Activated CD8-positive, alpha-beta memory T cell treated with anti-CD3 and anti-CD28 coated beads, Interleukin-2, amount 10 ng/mL, durations not matched to agents 7 days and 5 days (primary cell): ENCODE data around the gene SLC52A1. TPM values are rescaled to one million over a fixed set of nuclear protein-coding genes. Genes with fewer than 3 reads are reported as not detected.
A peak's percentile ranks its signal among the peaks of the same experiment; 100 is the strongest.

ENCODE experiments used
- ATAC-seq: fragments of 150-1000 bp; cut with Tn5 transposase; one replicate; pipeline ENCODE4 v1.10.0; 2021; ENCODE audit warnings: moderate library complexity
- CTCF ChIA-PET: fragments of 350-600 bp; sonication (Branson Sonifier 250); formaldehyde crosslinking; loops from one replicate; lab custom pipeline; 2021; ENCODE audit warnings: antibody characterized with exemption; lab: Charles Lee
- DNase-seq: peaks from one replicate; pipeline ENCODE4 v3.0.0-alpha.2; 2020
- H3K27ac Mint-ChIP-seq: one replicate; pipeline ENCODE4 v1.8.0; 2021; ENCODE audit warnings: mild to moderate bottlenecking, mixed read lengths
- H3K27me3 Mint-ChIP-seq: one replicate; pipeline ENCODE4 v1.8.0; 2021; ENCODE audit warnings: mixed read lengths
- H3K36me3 Mint-ChIP-seq: one replicate; pipeline ENCODE4 v1.8.0; 2021; ENCODE audit warnings: mild to moderate bottlenecking, mixed read lengths
- H3K4me1 Mint-ChIP-seq: one replicate; pipeline ENCODE4 v1.8.0; 2021; ENCODE audit warnings: mixed read lengths
- H3K4me3 Mint-ChIP-seq: one replicate; pipeline ENCODE4 v1.8.0; 2021; ENCODE audit warnings: mild to moderate bottlenecking, moderate library complexity, mixed read lengths
- H3K9me3 Mint-ChIP-seq: one replicate; pipeline ENCODE4 v1.8.0; 2022; ENCODE audit warnings: low read depth, mixed read lengths
- total RNA-seq, 2 experiments: library from RNA; stranded (reverse); gene quantifications; one replicate each; pipeline ENCODE4 v1.2.3, GENCODE V29; 2021

SLC52A1 gene
- total RNA-seq, 2 experiments from 2014 or later: 0.84 to 2.2 TPM

GRCh38 chr17:5024604-5025003, 10.6 kb downstream of the SLC52A1 start:
- no peak for DNase-seq
- Mint-ChIP-seq H3K36me3 (peaks cover 4% of the 10 kb centered on the region), H3K4me1 (peaks cover 5% of the 10 kb centered on the region), H3K27ac (peak overlapping the region; percentile 18), H3K4me3 (no peak overlapping the region), H3K27me3 (no peaks in the 10 kb centered on the region), H3K9me3 (no peaks in the 10 kb centered on the region)
- ATAC-seq: no peak
- CTCF ChIA-PET: no interaction called here

- CTCF ChIA-PET: interaction anchor here (0.9 to 1.3 kb wide), 2 partner anchors 100 to 115 kb away, joined by 4 to 5 read pairs; no protein-coding TSS in a partner anchor
- H3K27ac Mint-ChIP-seq: no peak overlapping the region
- peaks cover 13% of the 10 kb centered on the region for H3K4me1 Mint-ChIP-seq
- H3K36me3 Mint-ChIP-seq: peaks cover 4% of the 10 kb centered on the region
- H3K27me3 Mint-ChIP-seq: no peaks in the 10 kb centered on the region
- no peaks in the 10 kb centered on the region for H3K9me3 Mint-ChIP-seq
- no peak overlapping the region for H3K4me3 Mint-ChIP-seq
- DNase-seq (no peak), ATAC-seq (no peak)
Observed at GRCh38 chr17:5023588-5024147, 11.6 kb downstream of the SLC52A1 start.

GRCh38 chr17:5022171-5022711, 13.0 kb downstream of the SLC52A1 start:
- no peaks in the 10 kb centered on the region for H3K9me3 Mint-ChIP-seq
- H3K27me3 Mint-ChIP-seq: no peaks in the 10 kb centered on the region

GRCh38 chr17:5020502-5021023, 14.7 kb downstream of the SLC52A1 start:
- Mint-ChIP-seq H3K4me1 (peaks cover 17% of the 10 kb centered on the region), H3K9me3 (no peaks in the 10 kb centered on the region), H3K4me3 (no peak overlapping the region), H3K27me3 (no peaks in the 10 kb centered on the region), H3K36me3 (peaks cover 8% of the 10 kb centered on the region), H3K27ac (no peak overlapping the region)
- no peak for ATAC-seq
- CTCF ChIA-PET: interaction anchor here (1.3 to 3.9 kb wide), 5 partner anchors 10 to 73 kb away, joined by 3 to 23 read pairs (median 5); partner anchors contain the start of genes CAMTA2 and INCA1
- no peak for DNase-seq

More at GRCh38 chr17:5022171-5022711, 13.0 kb downstream of the SLC52A1 start:
- Mint-ChIP-seq H3K36me3 (peaks cover 4% of the 10 kb centered on the region), H3K4me1 (peaks cover 15% of the 10 kb centered on the region), H3K4me3 (no peak overlapping the region), H3K27ac (no peak overlapping the region)
- DNase-seq: no peak
- no peak for ATAC-seq
- CTCF ChIA-PET: interaction anchor here (1.2 kb wide), 1 partner anchor 8 kb away, joined by 3 read pairs; no protein-coding TSS in a partner anchor

- H3K9me3 Mint-ChIP-seq: no peaks in the 10 kb centered on the region
- H3K27me3 Mint-ChIP-seq: no peaks in the 10 kb centered on the region
- CTCF ChIA-PET: interaction anchor here (0.6 to 3.9 kb wide), 12 partner anchors 11 to 127 kb away, joined by 3 to 23 read pairs (median 3); partner anchors contain the start of genes CAMTA2, CHRNE, INCA1 and SPAG7
- H3K4me3 Mint-ChIP-seq: no peak overlapping the region
- peaks cover 10% of the 10 kb centered on the region for H3K36me3 Mint-ChIP-seq
- peak overlapping the region; percentile 68 for H3K27ac Mint-ChIP-seq
- ATAC-seq (peak; percentile 86), DNase-seq (peak; percentile 67)
- H3K4me1 Mint-ChIP-seq: peaks cover 17% of the 10 kb centered on the region
Observed at GRCh38 chr17:5019475-5019956, 15.7 kb downstream of the SLC52A1 start.

GRCh38 chr17:5014357-5014756, 20.9 kb downstream of the SLC52A1 start:
- no peak overlapping the region for H3K4me3 Mint-ChIP-seq
- ATAC-seq: no peak
- H3K9me3 Mint-ChIP-seq: no peaks in the 10 kb centered on the region
- H3K27me3 Mint-ChIP-seq: no peaks in the 10 kb centered on the region
- DNase-seq: no peak
- H3K27ac Mint-ChIP-seq: no peak overlapping the region
- peaks cover 21% of the 10 kb centered on the region for H3K36me3 Mint-ChIP-seq
- H3K4me1 Mint-ChIP-seq: peaks cover 30% of the 10 kb centered on the region
- CTCF ChIA-PET: no interaction called here

GRCh38 chr17:5011928-5012327, 23.3 kb downstream of the SLC52A1 start:
- peak overlapping the region; percentile 69 for H3K27ac Mint-ChIP-seq
- H3K9me3 Mint-ChIP-seq: no peaks in the 10 kb centered on the region
- DNase-seq: peak; percentile 80
- peaks cover 36% of the 10 kb centered on the region for H3K36me3 Mint-ChIP-seq
- ATAC-seq: peak; percentile 86
- no peak overlapping the region for H3K4me3 Mint-ChIP-seq
- no peaks in the 10 kb centered on the region for H3K27me3 Mint-ChIP-seq
- H3K4me1 Mint-ChIP-seq: peaks cover 21% of the 10 kb centered on the region
- CTCF ChIA-PET: interaction anchor here (1.6 to 1.9 kb wide), 3 partner anchors 21 to 31 kb away, joined by 3 to 5 read pairs (median 4); no protein-coding TSS in a partner anchor

GRCh38 chr17:5003214-5003867, 31.9 kb downstream of the SLC52A1 start:
- peaks cover 31% of the 10 kb centered on the region for H3K36me3 Mint-ChIP-seq
- H3K27me3 Mint-ChIP-seq: no peaks in the 10 kb centered on the region
- H3K9me3 Mint-ChIP-seq: no peaks in the 10 kb centered on the region
- no peak overlapping the region for H3K4me3 Mint-ChIP-seq
- H3K27ac Mint-ChIP-seq: no peak overlapping the region
- CTCF ChIA-PET: no interaction called here
- DNase-seq (no peak), ATAC-seq (no peak)
- H3K4me1 Mint-ChIP-seq: peaks cover 10% of the 10 kb centered on the region

GRCh38 chr17:5002121-5002788, 33.0 kb downstream of the SLC52A1 start:
- H3K27ac Mint-ChIP-seq: no peak overlapping the region
- no peak for ATAC-seq
- H3K36me3 Mint-ChIP-seq: peaks cover 22% of the 10 kb centered on the region
- H3K4me3 Mint-ChIP-seq: no peak overlapping the region
- H3K9me3 Mint-ChIP-seq: no peaks in the 10 kb centered on the region
- CTCF ChIA-PET: interaction anchor here (0.6 kb wide), 1 partner anchor 41 kb away, joined by 3 read pairs; no protein-coding TSS in a partner anchor
- peaks cover 10% of the 10 kb centered on the region for H3K4me1 Mint-ChIP-seq
- DNase-seq: no peak
- no peaks in the 10 kb centered on the region for H3K27me3 Mint-ChIP-seq

- H3K36me3 Mint-ChIP-seq: peaks cover 13% of the 10 kb centered on the region
- H3K27me3 Mint-ChIP-seq: no peaks in the 10 kb centered on the region
- no peak overlapping the region for H3K27ac Mint-ChIP-seq
- H3K9me3 Mint-ChIP-seq: no peaks in the 10 kb centered on the region
- ATAC-seq (no peak), DNase-seq (no peak)
- no peak overlapping the region for H3K4me3 Mint-ChIP-seq
- peaks cover 14% of the 10 kb centered on the region for H3K4me1 Mint-ChIP-seq
- CTCF ChIA-PET: interaction anchor here (1.1 to 1.3 kb wide), 2 partner anchors 13 to 20 kb away, joined by 4 to 5 read pairs; partner anchors contain the start of gene CAMTA2
Observed at GRCh38 chr17:5000237-5000639, 35.0 kb downstream of the SLC52A1 start.

- CTCF ChIA-PET: interaction anchor here (1.3 kb wide), 2 partner anchors 12 to 19 kb away, joined by 3 to 5 read pairs; partner anchors contain the start of gene CAMTA2
- Mint-ChIP-seq H3K9me3 (no peaks in the 10 kb centered on the region), H3K27me3 (no peaks in the 10 kb centered on the region)
Observed at GRCh38 chr17:4999430-5000093, 35.7 kb downstream of the SLC52A1 start.

GRCh38 chr17:4998732-4999429, 36.3 kb downstream of the SLC52A1 start:
- H3K4me1 Mint-ChIP-seq: peaks cover 16% of the 10 kb centered on the region
- ATAC-seq (no peak), DNase-seq (no peak)
- H3K4me3 Mint-ChIP-seq: peak overlapping the region; percentile 79
- no peaks in the 10 kb centered on the region for H3K9me3 Mint-ChIP-seq
- H3K27ac Mint-ChIP-seq: no peak overlapping the region
- H3K36me3 Mint-ChIP-seq: peaks cover under 1% of the 10 kb centered on the region
- CTCF ChIA-PET: interaction anchor here (1.3 to 2.3 kb wide), 4 partner anchors 11 to 63 kb away, joined by 3 to 9 read pairs (median 6); partner anchors contain the start of gene CAMTA2
- H3K27me3 Mint-ChIP-seq: no peaks in the 10 kb centered on the region

More at GRCh38 chr17:4999430-5000093, 35.7 kb downstream of the SLC52A1 start:
- H3K4me1 Mint-ChIP-seq: peaks cover 16% of the 10 kb centered on the region
- ATAC-seq (no peak), DNase-seq (no peak)
- H3K4me3 Mint-ChIP-seq: peak overlapping the region; percentile 79
- H3K36me3 Mint-ChIP-seq: peaks cover 8% of the 10 kb centered on the region
- no peak overlapping the region for H3K27ac Mint-ChIP-seq
